Esophagus squamous epithelium (tissue), 5 donors: ENCODE results near the gene LDHB. TPM values are rescaled to one million over a fixed set of nuclear protein-coding genes. Genes with fewer than 3 reads are reported as not detected.
"Not testable (repeated sequence)": the region's sequence is repeated elsewhere in the genome, so short reads cannot be mapped to it uniquely, and the experiment has no call there.

Source experiments
- DNase-seq: peaks from one replicate; lab custom pipeline; 2025; lab: John Stamatoyannopoulos, UW
- H3K27ac ChIP-seq, 4 donors: fragments of 200-600 bp; sonication (generic); one replicate each; pipeline ENCODE4 v1.5.1; 2016 to 2019; ENCODE audit warnings: mild to moderate bottlenecking in 1 of 4
- H3K27me3 ChIP-seq, 4 donors: fragments of 200-600 bp; sonication (generic); 1 replicate in 3 of 4; 2 replicates in 1 of 4; pipeline versions ENCODE4 v1.5.1 to v1.6.0; 2017 to 2021; ENCODE audit warnings: antibody characterized with exemption in 1 of 4
- H3K36me3 ChIP-seq, 3 donors: fragments of 200-600 bp; sonication (generic); one replicate each; pipeline ENCODE4 v1.5.1; 2016 to 2019
- H3K4me1 ChIP-seq, 3 donors: fragments of 200-600 bp; sonication (generic); one replicate each; pipeline ENCODE4 v1.5.1; 2017 to 2019
- H3K4me3 ChIP-seq, 4 donors: fragments of 200-600 bp; sonication (generic); 1 replicate in 3 of 4; 2 replicates in 1 of 4; pipeline ENCODE4 v1.5.1; 2016 to 2019; ENCODE audit warnings: mild to moderate bottlenecking in 2 of 4, moderate library complexity in 1 of 4
- H3K9me3 ChIP-seq, 3 donors: fragments of 200-600 bp; sonication (generic); one replicate each; pipeline ENCODE4 v1.5.1; 2016 to 2019
- POLR2A ChIP-seq, 4 donors: fragments of 450-650 bp; IDR thresholded peaks; one replicate each; pipeline ENCODE4 v1.6.1; 2017; ENCODE audit warnings: antibody characterized with exemption in 4 of 4, mild to moderate bottlenecking in 4 of 4, moderate library complexity in 3 of 4
- WGBS, 2 donors: methylation state at CpG; one replicate each; pipeline ENCODE4 v1.1.5; 2018; 5-methylcytosine and 5-hydroxymethylcytosine counted together
- intact Hi-C: fragments of 100-400 bp; cut with DNase I; formaldehyde crosslinking; loops from one replicate; pipeline ENCODE4 v1.15.0; 2022
- total RNA-seq, 4 donors: library from RNA; depleted of rRNA; stranded (reverse); fragments of >200 nt; gene quantifications; one replicate each; pipeline ENCODE4 v1.1.0, GENCODE V29; 2016
- TF ChIP-seq, protein P1 (sequence below), 6 experiments: fragments of 450-650 bp in 4 of 6; fragments of 200-600 bp in 2 of 6; sonication (generic) in 2 of 6; IDR thresholded peaks; one replicate each; pipeline ENCODE4 v1.5.1; 2016 to 2019; ENCODE audit warnings: antibody characterized with exemption in 6 of 6, mild to moderate bottlenecking in 4 of 6, moderate library complexity in 4 of 6
- donor health status: DM: yes; HTN: yes; CAD: no.

The LDHB gene
- total RNA-seq, 4 donors from 2014 or later, result 79.1 to 251 (median 213) TPM

- TF ChIP-seq, protein P1, sequence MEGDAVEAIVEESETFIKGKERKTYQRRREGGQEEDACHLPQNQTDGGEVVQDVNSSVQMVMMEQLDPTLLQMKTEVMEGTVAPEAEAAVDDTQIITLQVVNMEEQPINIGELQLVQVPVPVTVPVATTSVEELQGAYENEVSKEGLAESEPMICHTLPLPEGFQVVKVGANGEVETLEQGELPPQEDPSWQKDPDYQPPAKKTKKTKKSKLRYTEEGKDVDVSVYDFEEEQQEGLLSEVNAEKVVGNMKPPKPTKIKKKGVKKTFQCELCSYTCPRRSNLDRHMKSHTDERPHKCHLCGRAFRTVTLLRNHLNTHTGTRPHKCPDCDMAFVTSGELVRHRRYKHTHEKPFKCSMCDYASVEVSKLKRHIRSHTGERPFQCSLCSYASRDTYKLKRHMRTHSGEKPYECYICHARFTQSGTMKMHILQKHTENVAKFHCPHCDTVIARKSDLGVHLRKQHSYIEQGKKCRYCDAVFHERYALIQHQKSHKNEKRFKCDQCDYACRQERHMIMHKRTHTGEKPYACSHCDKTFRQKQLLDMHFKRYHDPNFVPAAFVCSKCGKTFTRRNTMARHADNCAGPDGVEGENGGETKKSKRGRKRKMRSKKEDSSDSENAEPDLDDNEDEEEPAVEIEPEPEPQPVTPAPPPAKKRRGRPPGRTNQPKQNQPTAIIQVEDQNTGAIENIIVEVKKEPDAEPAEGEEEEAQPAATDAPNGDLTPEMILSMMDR (IDR thresholded peaks at IDR 0.05), result no peak
- no peak for TF ChIP-seq POLR2A (IDR thresholded peaks at IDR 0.05)
- Histone ChIP-seq H3K36me3 (peaks cover 3 to 89% (median 6%) of the 10 kb centered on the region in 3 donors), H3K4me3 (no peak overlapping the region), H3K9me3 (no peaks in the 10 kb centered on the region), H3K27ac (no peak overlapping the region), H3K4me1 (peaks cover 0 to 26% (median 0%) of the 10 kb centered on the region in 3 donors), H3K27me3 (no peaks in the 10 kb centered on the region)
- intact Hi-C loops, result no loop called here
- DNase-seq, result no peak
Measured at GRCh38 chr12:21647179-21647578, 10.5 kb downstream of the LDHB start.

DNA sequence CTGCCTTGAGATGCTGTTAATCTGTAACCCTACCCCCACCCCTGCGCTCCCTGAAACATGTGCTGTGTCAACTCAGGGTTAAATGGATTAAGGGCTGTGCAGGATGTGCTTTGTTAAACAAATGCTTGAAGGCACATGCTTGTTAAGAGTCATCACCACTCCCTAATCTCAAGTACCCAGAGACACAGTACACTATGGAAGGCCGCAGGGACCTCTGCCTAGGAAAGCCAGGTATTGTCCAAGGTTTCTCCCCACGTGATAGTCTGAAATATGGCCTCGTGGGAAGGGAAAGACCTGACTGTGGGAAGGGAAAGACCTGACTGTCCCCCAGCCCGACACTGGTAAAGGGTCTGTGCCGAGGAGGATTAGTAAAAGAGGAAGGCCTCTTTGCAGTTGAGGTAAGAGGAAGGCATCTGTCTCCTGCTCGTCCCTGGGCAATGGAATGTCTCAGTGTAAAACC lies 12.6 kb downstream of the LDHB start:
- DNase-seq, intact Hi-C loops: not testable (repeated sequence)

GRCh38 chr12:21644516-21644915 lies 13.1 kb downstream of the LDHB start:
- Histone ChIP-seq H3K4me1 (peaks cover 0 to 26% (median 0%) of the 10 kb centered on the region in 3 donors), H3K36me3 (peaks cover 3 to 87% (median 19%) of the 10 kb centered on the region in 3 donors), H3K27ac (no peak overlapping the region), H3K9me3 (no peaks in the 10 kb centered on the region), H3K27me3 (no peaks in the 10 kb centered on the region), H3K4me3 (no peak overlapping the region)
- no peak for DNase-seq
- intact Hi-C loops, result no loop called here
- 77 to 82% methylated on average over 4 of the region's 4 CpGs for WGBS, 2 donors
- TF ChIP-seq POLR2A (IDR thresholded peaks at IDR 0.05), result no peak
- TF ChIP-seq, protein P1 (IDR thresholded peaks at IDR 0.05), result no peak

More for the DNA sequence above, 12.6 kb downstream of the LDHB start:
- H3K27me3 ChIP-seq, H3K9me3 ChIP-seq, H3K4me3 ChIP-seq: not testable (repeated sequence)
- Histone ChIP-seq H3K4me1 (peaks cover 0 to 26% (median 0%) of the 10 kb centered on the region in 3 donors), H3K36me3 (peaks cover 3 to 87% (median 19%) of the 10 kb centered on the region in 3 donors), H3K27ac (peak overlapping the region in 1 of 4 donors; percentile 19)
- WGBS, 2 donors, result 29 to 48% methylated on average over 6 to 7 of the region's 7 CpGs

DNA sequence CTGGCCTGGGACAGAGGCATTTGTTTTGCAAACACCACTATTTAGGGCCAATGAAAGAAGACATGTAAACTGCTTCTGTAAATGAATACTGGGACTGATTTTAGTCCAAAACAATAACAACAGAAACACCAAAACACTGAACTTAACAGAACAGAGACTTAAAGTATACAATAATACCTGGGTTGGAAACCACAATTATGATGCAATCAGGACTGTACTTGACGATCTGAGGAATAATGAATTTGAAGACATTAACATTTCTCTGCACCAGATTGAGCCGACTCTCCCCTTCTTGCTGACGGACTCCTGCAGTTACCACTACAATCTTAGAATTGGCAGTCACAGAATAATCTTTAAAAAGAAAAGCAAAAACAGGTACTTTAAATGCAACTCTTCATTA lies 13.9 kb downstream of the LDHB start:
- 67 to 79% methylated on average over 3 of the region's 3 CpGs for WGBS, 2 donors
- intact Hi-C loops, result no loop called here
- H3K4me1 ChIP-seq, result peaks cover 0 to 26% (median 0%) of the 10 kb centered on the region in 3 donors
- no peak for DNase-seq
- no peak for TF ChIP-seq POLR2A (IDR thresholded peaks at IDR 0.05)
- TF ChIP-seq, protein P1 (IDR thresholded peaks at IDR 0.05), result no peak
- H3K36me3 ChIP-seq, result peaks cover 3 to 89% (median 19%) of the 10 kb centered on the region in 3 donors
- H3K9me3 ChIP-seq, result no peaks in the 10 kb centered on the region
- no peak overlapping the region for H3K4me3 ChIP-seq
- H3K27me3 ChIP-seq, result no peaks in the 10 kb centered on the region
- H3K27ac ChIP-seq, result no peak overlapping the region

- Histone ChIP-seq H3K4me1 (peaks cover 0 to 26% (median 0%) of the 10 kb centered on the region in 3 donors), H3K4me3 (no peak overlapping the region), H3K36me3 (peaks cover 3 to 91% (median 19%) of the 10 kb centered on the region in 3 donors), H3K27me3 (no peaks in the 10 kb centered on the region), H3K9me3 (no peaks in the 10 kb centered on the region), H3K27ac (no peak overlapping the region)
- DNase-seq, result no peak
- intact Hi-C loops, result no loop called here
- TF ChIP-seq POLR2A (IDR thresholded peaks at IDR 0.05), result no peak
- TF ChIP-seq, protein P1 (IDR thresholded peaks at IDR 0.05), result no peak
- 41 to 45% methylated on average over 1 of the region's 1 CpG for WGBS, 2 donors
Measured at GRCh38 chr12:21642707-21643389, 14.8 kb downstream of the LDHB start.
